Cardiac muscle cell (in vitro differentiated cells and primary cell): Measurements from ENCODE around the gene BPIFB6. TPM values are rescaled to one million over a fixed set of nuclear protein-coding genes. Genes with fewer than 3 reads are reported as not detected.

Source experiments
- DNase-seq, 2 donors: peaks; one replicate each; pipeline versions ENCODE4 v3.0.0 to v3.0.0-alpha.2; 2010 to 2017; ENCODE audit warnings: low read depth in 1 of 2, low spot score in 1 of 2
- H3K27ac ChIP-seq: fragments of 200-600 bp; sonication (generic); 2 replicates; pipeline ENCODE4 v1.5.1; 2016
- H3K27me3 ChIP-seq: fragments of 200-600 bp; sonication (generic); 2 replicates; pipeline ENCODE4 v1.6.0; 2016; ENCODE audit warnings: control low read depth
- H3K36me3 ChIP-seq: fragments of 200-600 bp; sonication (generic); 2 replicates; pipeline ENCODE4 v1.5.1; 2016; ENCODE audit warnings: control low read depth
- H3K4me1 ChIP-seq: fragments of 200-600 bp; sonication (generic); 2 replicates; pipeline ENCODE4 v1.8.1; 2017; ENCODE audit warnings: low read depth, mild to moderate bottlenecking, mixed run types
- H3K4me3 ChIP-seq: fragments of 200-600 bp; sonication (generic); 2 replicates; pipeline ENCODE4 v1.5.1; 2016; ENCODE audit warnings: mild to moderate bottlenecking
- H3K9me3 ChIP-seq: fragments of 200-600 bp; sonication (generic); 2 replicates; pipeline ENCODE4 v1.5.1; 2017; ENCODE audit warnings: low read depth, mild to moderate bottlenecking, control low read depth
- polyA plus RNA-seq: library from polyadenylated mRNA; unstranded; fragments of >200 nt; fragmentation: Nextera tagmentation; extraction: Ambion mirVana; gene quantifications from 2 replicates; pipeline ENCODE4 v1.2.1, GENCODE V29; 2016
- total RNA-seq: library from RNA; depleted of rRNA; stranded (reverse); fragments of >200 nt; gene quantifications from 2 replicates; pipeline ENCODE4 v1.2.3, GENCODE V29; 2016
- TF ChIP-seq, protein P1 (sequence below): IDR thresholded peaks from 2 replicates; pipeline ENCODE4 v1.5.1; 2012; ENCODE audit warnings: low read depth, mild to moderate bottlenecking, low read length

Gene BPIFB6
- total and polyA plus RNA-seq, 2 experiments from 2014 or later, result not detected

DNA sequence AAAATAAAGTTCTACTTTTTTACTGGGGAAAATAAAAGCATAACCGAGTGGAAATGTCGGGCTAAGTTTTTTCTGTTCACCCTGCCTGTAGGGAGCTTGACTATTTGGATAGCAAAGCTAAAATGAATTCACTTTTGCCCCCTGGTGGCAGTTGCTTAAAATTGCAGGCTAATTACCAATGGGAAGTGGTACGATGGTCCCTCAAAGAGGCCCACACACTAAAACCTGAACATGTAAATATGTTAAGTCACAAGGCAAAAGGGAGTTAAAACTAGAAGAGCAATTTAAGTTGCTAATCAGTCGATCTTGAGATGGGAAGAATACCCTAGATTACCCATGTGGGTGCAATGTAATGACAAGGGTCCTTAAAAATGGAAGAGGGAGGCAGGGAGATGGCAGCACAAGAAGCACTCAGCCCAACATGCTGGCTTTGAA is 26.3 kb upstream of the BPIFB6 start:
- Histone ChIP-seq H3K36me3 (no peaks in the 10 kb centered on the region), H3K4me1 (no peaks in the 10 kb centered on the region), H3K27me3 (no peaks in the 10 kb centered on the region), H3K4me3 (no peak overlapping the region), H3K27ac (no peak overlapping the region), H3K9me3 (no peaks in the 10 kb centered on the region)
- DNase-seq, result peak in 1 of 2 donors; percentile 7
- TF ChIP-seq, protein P1, sequence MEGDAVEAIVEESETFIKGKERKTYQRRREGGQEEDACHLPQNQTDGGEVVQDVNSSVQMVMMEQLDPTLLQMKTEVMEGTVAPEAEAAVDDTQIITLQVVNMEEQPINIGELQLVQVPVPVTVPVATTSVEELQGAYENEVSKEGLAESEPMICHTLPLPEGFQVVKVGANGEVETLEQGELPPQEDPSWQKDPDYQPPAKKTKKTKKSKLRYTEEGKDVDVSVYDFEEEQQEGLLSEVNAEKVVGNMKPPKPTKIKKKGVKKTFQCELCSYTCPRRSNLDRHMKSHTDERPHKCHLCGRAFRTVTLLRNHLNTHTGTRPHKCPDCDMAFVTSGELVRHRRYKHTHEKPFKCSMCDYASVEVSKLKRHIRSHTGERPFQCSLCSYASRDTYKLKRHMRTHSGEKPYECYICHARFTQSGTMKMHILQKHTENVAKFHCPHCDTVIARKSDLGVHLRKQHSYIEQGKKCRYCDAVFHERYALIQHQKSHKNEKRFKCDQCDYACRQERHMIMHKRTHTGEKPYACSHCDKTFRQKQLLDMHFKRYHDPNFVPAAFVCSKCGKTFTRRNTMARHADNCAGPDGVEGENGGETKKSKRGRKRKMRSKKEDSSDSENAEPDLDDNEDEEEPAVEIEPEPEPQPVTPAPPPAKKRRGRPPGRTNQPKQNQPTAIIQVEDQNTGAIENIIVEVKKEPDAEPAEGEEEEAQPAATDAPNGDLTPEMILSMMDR, result peak; percentile 45

DNA sequence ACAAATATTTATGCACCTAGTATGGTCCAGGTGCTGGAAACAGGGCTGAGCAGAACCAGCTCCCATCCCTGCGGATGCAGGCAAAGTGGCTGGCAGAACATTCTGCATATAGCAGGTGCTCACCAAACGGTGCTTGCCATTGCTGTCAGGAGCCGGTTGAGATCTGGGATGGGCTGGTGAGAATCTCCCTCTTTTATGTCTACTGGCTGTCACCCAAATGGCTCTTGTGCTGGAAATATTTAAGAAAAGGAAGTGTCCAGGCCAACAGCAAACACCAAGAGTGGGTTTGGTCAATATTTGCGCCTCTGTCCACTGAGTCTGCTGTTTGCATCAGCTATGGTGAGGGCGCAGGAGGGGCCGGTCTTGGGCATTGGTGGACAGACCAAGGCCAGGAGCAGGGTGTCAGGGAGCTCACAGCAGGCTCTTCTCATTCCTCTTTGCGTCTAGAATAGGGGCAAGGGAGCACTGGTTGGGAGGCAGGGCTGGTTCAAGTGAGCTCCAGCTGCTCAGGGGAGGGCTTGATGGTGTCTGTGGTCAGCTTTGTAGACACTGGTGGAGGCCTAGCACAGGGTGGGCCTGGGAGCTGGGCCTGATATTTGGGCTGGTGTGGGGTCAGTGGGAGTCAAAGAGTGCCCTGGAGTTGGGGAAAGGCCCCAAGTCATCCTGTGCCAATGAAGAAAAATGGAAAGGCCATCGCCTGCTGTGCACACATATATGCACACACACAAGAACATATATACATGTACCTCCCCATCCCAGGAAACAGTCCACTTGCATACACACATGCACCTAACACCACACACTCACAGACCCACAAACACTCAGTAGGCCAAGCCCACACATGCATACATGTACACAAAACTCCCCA is 25.3 kb upstream of the BPIFB6 start:
- Histone ChIP-seq H3K9me3 (no peaks in the 10 kb centered on the region), H3K4me3 (no peak overlapping the region), H3K4me1 (no peaks in the 10 kb centered on the region), H3K27ac (no peak overlapping the region), H3K36me3 (no peaks in the 10 kb centered on the region), H3K27me3 (no peaks in the 10 kb centered on the region)
- TF ChIP-seq, protein P1, result no peak
- DNase-seq, result no peak

DNA sequence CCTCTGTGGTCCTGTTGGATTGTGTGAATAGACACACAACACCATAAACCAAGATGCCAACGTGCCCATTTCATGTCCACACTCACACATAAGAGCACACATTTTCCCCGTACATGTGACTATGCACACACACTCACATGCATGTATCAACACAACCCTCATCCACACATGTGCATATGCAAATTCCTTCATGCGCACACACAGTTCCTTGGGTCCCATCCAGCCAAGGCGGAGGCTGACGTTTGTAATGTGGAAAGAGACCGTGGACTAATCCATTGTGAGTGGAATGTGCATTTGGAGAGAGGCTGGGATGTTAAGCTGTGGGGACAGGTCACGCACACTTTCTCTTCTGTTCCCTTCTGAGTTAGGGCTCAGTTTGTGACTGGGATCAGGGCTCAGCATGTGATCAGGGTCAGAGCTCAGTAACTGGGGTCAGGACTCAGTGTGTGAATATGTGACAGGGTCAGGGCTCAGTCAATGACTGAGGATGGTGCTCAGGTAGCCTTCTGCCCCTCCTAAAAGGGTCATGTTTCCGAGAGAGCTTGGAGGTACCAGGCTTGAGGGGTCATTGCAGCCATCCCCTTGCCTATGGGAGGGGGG is 24.6 kb upstream of the BPIFB6 start:
- no peak overlapping the region for H3K27ac ChIP-seq
- no peaks in the 10 kb centered on the region for H3K4me1 ChIP-seq
- DNase-seq, result no peak
- no peaks in the 10 kb centered on the region for H3K36me3 ChIP-seq
- no peaks in the 10 kb centered on the region for H3K27me3 ChIP-seq
- H3K4me3 ChIP-seq, result no peak overlapping the region
- no peaks in the 10 kb centered on the region for H3K9me3 ChIP-seq
- TF ChIP-seq, protein P1, result no peak

DNA sequence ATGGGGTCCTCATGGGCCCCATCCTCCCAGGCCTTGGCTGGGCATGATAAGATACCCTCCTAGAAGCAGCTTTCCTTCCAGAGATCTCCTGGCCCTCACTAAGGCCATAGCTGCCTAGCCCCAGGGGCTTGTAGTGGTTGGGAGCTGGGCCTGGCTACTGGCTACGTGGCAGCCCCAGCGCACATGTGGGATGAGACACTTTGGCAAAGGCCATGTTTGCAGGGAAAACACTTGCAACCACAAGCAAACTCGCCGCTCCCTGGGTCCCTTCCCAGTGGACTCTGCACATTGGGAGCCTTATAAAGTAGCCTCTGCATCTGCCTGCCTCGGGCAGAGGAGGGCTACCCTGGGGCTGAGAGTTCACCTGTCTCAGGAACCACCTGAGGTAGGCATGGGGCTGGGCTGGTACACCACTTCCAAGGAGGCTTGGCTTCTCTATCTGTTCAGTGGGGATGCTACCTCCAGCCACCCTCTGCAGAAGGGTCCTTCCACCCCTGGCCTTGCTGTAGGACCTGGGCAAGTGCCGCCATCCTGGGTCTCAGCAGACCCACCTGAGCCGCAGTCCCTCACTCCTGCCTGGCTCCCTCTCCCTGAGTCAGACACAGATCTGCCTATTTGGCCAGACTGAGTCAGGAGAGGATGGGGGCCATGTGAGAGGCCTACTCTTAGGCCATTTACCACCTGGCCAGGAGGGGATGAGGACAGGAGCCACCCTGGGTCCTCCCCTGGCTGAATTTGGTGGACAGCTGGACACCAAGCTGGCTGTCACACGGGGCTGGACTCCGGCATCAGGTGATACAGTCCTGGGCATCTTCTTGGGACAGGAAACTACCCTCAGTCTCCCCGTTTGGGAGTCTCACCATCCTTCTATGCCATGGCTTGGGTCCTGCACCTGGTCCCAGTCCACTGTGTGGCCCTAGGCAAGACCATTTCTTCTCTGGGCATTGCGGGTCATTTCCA is 23.8 kb upstream of the BPIFB6 start, which contains the start of gene BPIFB2:
Gene BPIFB2, plus strand, starts transcription at position 329 of the 960 bp plus-strand sequence. CDS start 871 bp downstream, outside the sequence.
- Histone ChIP-seq H3K4me1 (no peaks in the 10 kb centered on the region), H3K9me3 (no peaks in the 10 kb centered on the region), H3K27me3 (no peaks in the 10 kb centered on the region), H3K36me3 (no peaks in the 10 kb centered on the region), H3K4me3 (no peak within 1 kb of the TSS), H3K27ac (no peak within 1 kb of the TSS)
- TF ChIP-seq, protein P1, result no peak
- no peak for DNase-seq
